Transverse colon (tissue), 4 donors: ENCODE measurements around the gene CD48.

Experiments
- CTCF ChIP-seq, 5 experiments: fragments of 200-600 bp in 3 of 5; fragments of 450-650 bp in 2 of 5; sonication (generic) in 3 of 5; IDR thresholded peaks; 1 replicate in 2 of 5; 2 replicates in 3 of 5; pipeline ENCODE4 v1.5.1; 2016 to 2017; ENCODE audit warnings: antibody characterized with exemption in 5 of 5, inconsistent platforms in 3 of 5, mild to moderate bottlenecking in 2 of 5, moderate library complexity in 1 of 5
- EP300 ChIP-seq: sonication (generic); formaldehyde crosslinking; IDR thresholded peaks from one replicate; pipeline ENCODE4 v1.6.1; 2017; ENCODE audit warnings: antibody characterized with exemption, low read depth
- POLR2A ChIP-seq: fragments of 450-650 bp; IDR thresholded peaks from one replicate; pipeline ENCODE4 v1.6.1; 2016; ENCODE audit warnings: antibody characterized with exemption, mild to moderate bottlenecking, moderate library complexity
- POLR2AphosphoS5 ChIP-seq, 3 donors: sonication (generic); formaldehyde crosslinking; IDR thresholded peaks; one replicate each; pipeline ENCODE4 v1.6.1; 2016; ENCODE audit warnings: antibody characterized with exemption in 3 of 3

GRCh38 chr1:160731990-160732389, 20.4 kb upstream of the CD48 start:
- TF ChIP-seq CTCF (IDR thresholded peaks at IDR 0.05) (no peak), POLR2AphosphoS5 (IDR thresholded peaks at IDR 0.05) (no peak), POLR2A (no peak), EP300 (no peak)
